Measurements from ENCODE around the gene TNFRSF1B. TPM values are rescaled to one million over a fixed set of nuclear protein-coding genes. Genes with fewer than 3 reads are reported as not detected.

TNFRSF1B gene
- total RNA-seq, 6 donors from 2014 or later: 28.3 to 113 (median 58.5) TPM

DNA sequence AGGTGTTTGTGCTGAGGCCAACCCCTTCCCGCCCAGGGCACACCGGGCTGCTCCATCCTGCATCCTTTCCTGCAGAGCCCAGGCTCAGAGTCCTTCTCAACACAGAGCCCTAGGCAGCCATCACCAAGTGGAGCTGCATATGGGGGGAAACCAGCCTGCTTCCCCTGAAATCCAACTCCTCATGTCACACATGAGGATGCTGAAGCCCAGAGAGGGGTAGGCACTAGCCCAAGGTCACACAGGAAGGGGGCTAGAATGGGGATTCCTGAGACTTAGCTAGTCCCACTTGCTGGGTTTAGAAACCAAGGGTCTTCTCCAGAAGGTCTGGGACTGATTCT lies 5.5 kb upstream of the TNFRSF1B start:
- 86 to 100% methylated on average over 1 to 2 of the region's 2 CpGs for WGBS, 2 donors
- H3K27me3 ChIP-seq: no peaks in the 10 kb centered on the region
- DNase-seq (no peak), ATAC-seq (ENCODE audit: low FRiP score in 2 of 2) (no peak)
- no peak overlapping the region for H3K4me3 ChIP-seq
- peak overlapping the region; percentile 74 to 90 (median 86) for H3K27ac ChIP-seq
- TF ChIP-seq POLR2AphosphoS5 (IDR thresholded peaks at IDR 0.05) (no peak), POLR2A (IDR thresholded peaks at IDR 0.05) (no peak), EP300 (IDR thresholded peaks at IDR 0.05) (no peak), CTCF (IDR thresholded peaks at IDR 0.05) (no peak)
- peaks cover 39 to 55% (median 41%) of the 10 kb centered on the region in 4 donors for H3K4me1 ChIP-seq
- no peaks in the 10 kb centered on the region for H3K9me3 ChIP-seq
- no peaks in the 10 kb centered on the region for H3K36me3 ChIP-seq

- DNase-seq (peak in 1 of 2 donors; percentile 97), ATAC-seq (ENCODE audit: low FRiP score in 2 of 2) (peak; percentile 91 to 93)
- Histone ChIP-seq H3K9me3 (no peaks in the 10 kb centered on the region), H3K27ac (peak overlapping the region; percentile 74 to 90 (median 86)), H3K27me3 (no peaks in the 10 kb centered on the region), H3K4me3 (no peak overlapping the region), H3K4me1 (peaks cover 43 to 58% (median 44%) of the 10 kb centered on the region in 4 donors), H3K36me3 (no peaks in the 10 kb centered on the region)
- WGBS, 2 donors: 14 to 18% methylated on average over 5 to 9 of the region's 9 CpGs
- peak; percentile 89 to 92 for TF ChIP-seq POLR2AphosphoS5 (IDR thresholded peaks at IDR 0.05)
- TF ChIP-seq POLR2A (IDR thresholded peaks at IDR 0.05): peak in 1 of 4 donors; percentile 57
- TF ChIP-seq CTCF (IDR thresholded peaks at IDR 0.05): no peak
- TF ChIP-seq EP300 (IDR thresholded peaks at IDR 0.05): peak in 2 of 4 donors; percentile 44 to 62
Observed at GRCh38 chr1:12161662-12162458, 4.9 kb upstream of the TNFRSF1B start.

DNA sequence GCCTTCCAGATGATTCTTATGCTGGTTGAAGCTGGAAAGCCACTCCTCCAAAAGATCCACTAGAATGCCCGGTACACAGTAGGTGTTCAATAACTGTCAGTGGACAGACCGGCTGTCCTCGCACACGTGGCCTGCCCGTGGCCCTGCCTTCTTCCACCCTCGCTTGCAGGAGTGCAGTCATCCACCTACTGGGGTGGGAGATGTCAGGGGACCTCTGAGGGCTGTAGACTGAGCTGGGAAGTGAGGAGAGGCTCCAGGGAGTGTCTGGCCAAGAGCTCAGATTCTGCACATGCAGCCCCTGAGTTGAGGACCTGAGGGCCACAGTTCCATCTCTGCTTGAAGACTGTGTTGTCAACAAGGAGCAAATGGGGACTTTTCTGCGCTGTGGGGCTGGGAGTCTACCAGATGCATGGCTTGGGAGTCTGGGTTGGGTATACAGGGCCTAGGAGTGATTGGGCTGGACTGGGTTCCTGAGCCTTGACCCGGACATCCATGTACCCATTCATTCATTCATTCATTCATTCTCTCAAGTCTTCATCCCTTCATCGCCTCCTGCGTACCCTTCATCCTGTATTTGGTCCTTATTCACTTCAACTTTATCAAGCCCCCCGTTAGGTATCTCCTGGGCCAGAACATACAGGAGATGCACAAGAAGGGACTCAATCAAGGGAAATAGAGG lies 4.2 kb upstream of the TNFRSF1B start:
- no peaks in the 10 kb centered on the region for H3K9me3 ChIP-seq
- WGBS, 2 donors: 77 to 90% methylated on average over 10 to 11 of the region's 11 CpGs
- peak in 1 of 2 donors; percentile 1 for ATAC-seq (ENCODE audit: low FRiP score in 2 of 2)
- H3K4me1 ChIP-seq: peaks cover 37 to 58% (median 39%) of the 10 kb centered on the region in 4 donors
- H3K27me3 ChIP-seq: no peaks in the 10 kb centered on the region
- no peak for DNase-seq
- peak overlapping the region; percentile 74 to 90 (median 86) for H3K27ac ChIP-seq
- no peaks in the 10 kb centered on the region for H3K36me3 ChIP-seq
- no peak overlapping the region for H3K4me3 ChIP-seq
- TF ChIP-seq POLR2AphosphoS5 (IDR thresholded peaks at IDR 0.05) (no peak), EP300 (IDR thresholded peaks at IDR 0.05) (no peak), POLR2A (IDR thresholded peaks at IDR 0.05) (no peak), CTCF (IDR thresholded peaks at IDR 0.05) (no peak)

- Histone ChIP-seq H3K36me3 (no peaks in the 10 kb centered on the region), H3K27ac (peak overlapping the region in 2 of 4 donors; percentile 85 to 90), H3K27me3 (no peaks in the 10 kb centered on the region), H3K9me3 (no peaks in the 10 kb centered on the region), H3K4me1 (peaks cover 35 to 58% (median 36%) of the 10 kb centered on the region in 4 donors), H3K4me3 (no peak overlapping the region)
- WGBS, 2 donors: 77 to 83% methylated on average over 9 of the region's 9 CpGs
- TF ChIP-seq POLR2AphosphoS5 (IDR thresholded peaks at IDR 0.05) (no peak), CTCF (IDR thresholded peaks at IDR 0.05) (no peak), POLR2A (IDR thresholded peaks at IDR 0.05) (no peak), EP300 (IDR thresholded peaks at IDR 0.05) (no peak)
- no peak for DNase-seq
- no peak for ATAC-seq (ENCODE audit: low FRiP score in 2 of 2)
Observed at GRCh38 chr1:12163210-12163609, 3.6 kb upstream of the TNFRSF1B start.
